Natural killer cell (primary cell): ENCODE results near the gene NAV3. TPM values are rescaled to one million over a fixed set of nuclear protein-coding genes. Genes with fewer than 3 reads are reported as not detected.

ENCODE experiments used
- ATAC-seq, 3 donors: fragments of 150-1000 bp in 2 of 3; fragments of 200-7000 bp in 1 of 3; cut with Tn5 transposase; 1 replicate in 1 of 3; 2 replicates in 2 of 3; pipeline ENCODE4 v1.10.0; 2021; ENCODE audit warnings: mild to moderate bottlenecking in 2 of 3, moderate library complexity in 2 of 3
- DNase-seq, 2 donors: peaks; one replicate each; pipeline versions ENCODE4 v3.0.0 to v3.0.0-alpha.2; 2013 to 2021; ENCODE audit warnings: mixed read lengths in 1 of 2
- H3K27ac ChIP-seq: one replicate; pipeline ENCODE4 v1.5.1; 2013; ENCODE audit warnings: mild to moderate bottlenecking, low read length
- H3K27me3 ChIP-seq: one replicate; pipeline ENCODE4 v1.6.1; 2013; ENCODE audit warnings: low read length; ENCODE audit not compliant: control insufficient read depth, insufficient read depth
- H3K36me3 ChIP-seq: one replicate; pipeline ENCODE4 v1.6.1; 2013; ENCODE audit warnings: low read length; ENCODE audit not compliant: control insufficient read depth, insufficient read depth
- H3K4me1 ChIP-seq: one replicate; pipeline ENCODE4 v1.6.1; 2013; ENCODE audit warnings: low read length; ENCODE audit not compliant: control insufficient read depth, insufficient read depth
- H3K4me3 ChIP-seq: one replicate; pipeline ENCODE4 v1.5.1; 2013; ENCODE audit warnings: low read length
- H3K9me3 ChIP-seq: one replicate; pipeline ENCODE4 v1.6.1; 2013; ENCODE audit warnings: low read length; ENCODE audit not compliant: control insufficient read depth, insufficient read depth
- H3K27ac Mint-ChIP-seq, 2 donors: one replicate each; pipeline ENCODE4 v1.8.0; 2022; ENCODE audit warnings: mild to moderate bottlenecking in 2 of 2, mixed read lengths in 2 of 2, moderate library complexity in 1 of 2
- H3K27me3 Mint-ChIP-seq, 2 donors: one replicate each; pipeline ENCODE4 v1.8.0; 2022; ENCODE audit warnings: low read depth in 2 of 2, mixed read lengths in 2 of 2
- H3K36me3 Mint-ChIP-seq: one replicate; pipeline ENCODE4 v1.8.0; 2022; ENCODE audit warnings: mixed read lengths
- H3K4me1 Mint-ChIP-seq, 2 donors: one replicate each; pipeline ENCODE4 v1.8.0; 2022; ENCODE audit warnings: mixed read lengths in 2 of 2
- H3K4me3 Mint-ChIP-seq: one replicate; pipeline ENCODE4 v1.8.0; 2022; ENCODE audit warnings: mild to moderate bottlenecking, moderate library complexity, mixed read lengths
- H3K9me3 Mint-ChIP-seq, 2 donors: one replicate each; pipeline ENCODE4 v1.8.0; 2022; ENCODE audit warnings: mixed read lengths in 2 of 2
- WGBS: methylation state at CpG from one replicate; pipeline ENCODE4 v1.1.7; 2013; ENCODE audit warnings: missing lambda C conversion rate; ENCODE audit not compliant: insufficient coverage; 5-methylcytosine and 5-hydroxymethylcytosine counted together
- intact Hi-C: fragments of 100-400 bp; cut with micrococcal nuclease; formaldehyde crosslinking; loops from one replicate; pipeline ENCODE4 v1.14.2; 2022
- total RNA-seq, 4 donors: library from RNA; stranded (reverse); fragments of 120-200 nt in 1 of 4; gene quantifications; one replicate each; pipeline versions ENCODE4 v1.2.3 to v1.2.4, GENCODE V29; 2013 to 2022
- TF ChIP-seq, protein P1 (sequence below): fragments of 200-600 bp; IDR thresholded peaks from one replicate; pipeline ENCODE4 v1.8.0; 2022; ENCODE audit warnings: antibody characterized with exemption

NAV3 gene
- total RNA-seq, 3 donors from 2014 or later (not counting 1 experiment from before 2014, with no cell fraction given), result not detected

GRCh38 chr12:77796775-77797174 lies 33.9 kb upstream of the NAV3 start:
- no peaks in the 10 kb centered on the region for H3K4me1 ChIP-seq
- WGBS, result no CpG with 5 or more reads among the region's 1 CpG
- no peak overlapping the region for H3K4me3 ChIP-seq
- no peak for DNase-seq
- H3K4me3 Mint-ChIP-seq, result no peak overlapping the region
- ATAC-seq, result no peak
- intact Hi-C loops, result no loop called here
- H3K27ac Mint-ChIP-seq, result no peak overlapping the region
- TF ChIP-seq, protein P1, sequence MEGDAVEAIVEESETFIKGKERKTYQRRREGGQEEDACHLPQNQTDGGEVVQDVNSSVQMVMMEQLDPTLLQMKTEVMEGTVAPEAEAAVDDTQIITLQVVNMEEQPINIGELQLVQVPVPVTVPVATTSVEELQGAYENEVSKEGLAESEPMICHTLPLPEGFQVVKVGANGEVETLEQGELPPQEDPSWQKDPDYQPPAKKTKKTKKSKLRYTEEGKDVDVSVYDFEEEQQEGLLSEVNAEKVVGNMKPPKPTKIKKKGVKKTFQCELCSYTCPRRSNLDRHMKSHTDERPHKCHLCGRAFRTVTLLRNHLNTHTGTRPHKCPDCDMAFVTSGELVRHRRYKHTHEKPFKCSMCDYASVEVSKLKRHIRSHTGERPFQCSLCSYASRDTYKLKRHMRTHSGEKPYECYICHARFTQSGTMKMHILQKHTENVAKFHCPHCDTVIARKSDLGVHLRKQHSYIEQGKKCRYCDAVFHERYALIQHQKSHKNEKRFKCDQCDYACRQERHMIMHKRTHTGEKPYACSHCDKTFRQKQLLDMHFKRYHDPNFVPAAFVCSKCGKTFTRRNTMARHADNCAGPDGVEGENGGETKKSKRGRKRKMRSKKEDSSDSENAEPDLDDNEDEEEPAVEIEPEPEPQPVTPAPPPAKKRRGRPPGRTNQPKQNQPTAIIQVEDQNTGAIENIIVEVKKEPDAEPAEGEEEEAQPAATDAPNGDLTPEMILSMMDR, result no peak
- H3K27me3 ChIP-seq, result no peaks in the 10 kb centered on the region
- no peaks in the 10 kb centered on the region for H3K36me3 Mint-ChIP-seq
- no peaks in the 10 kb centered on the region for H3K4me1 Mint-ChIP-seq
- no peak overlapping the region for H3K27ac ChIP-seq
- peaks cover 6 to 8% of the 10 kb centered on the region in 2 donors for H3K9me3 Mint-ChIP-seq
- H3K9me3 ChIP-seq, result peaks cover 3% of the 10 kb centered on the region
- no peaks in the 10 kb centered on the region for H3K27me3 Mint-ChIP-seq
- H3K36me3 ChIP-seq, result no peaks in the 10 kb centered on the region

DNA sequence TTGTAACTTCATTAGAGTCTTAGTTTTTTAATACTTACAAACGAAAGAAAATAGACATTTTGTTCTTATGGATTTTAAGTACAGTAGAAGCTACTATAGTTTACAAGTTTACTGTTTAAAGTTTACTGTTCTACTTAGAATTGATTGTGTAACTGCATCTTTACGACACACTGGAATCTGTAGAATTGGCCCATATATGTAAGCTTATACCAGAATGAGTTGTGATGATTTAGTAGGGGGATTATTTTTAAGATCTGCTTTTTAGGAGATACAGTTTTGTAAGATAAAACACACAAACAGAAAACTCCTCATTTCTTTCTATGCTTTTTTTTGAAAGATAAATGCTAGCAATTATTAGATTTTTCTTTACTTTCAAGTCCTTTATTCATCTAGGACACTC lies 30.2 kb upstream of the NAV3 start:
- Histone ChIP-seq H3K9me3 (no peaks in the 10 kb centered on the region), H3K4me3 (no peak overlapping the region), H3K4me1 (no peaks in the 10 kb centered on the region), H3K36me3 (no peaks in the 10 kb centered on the region), H3K27ac (no peak overlapping the region), H3K27me3 (no peaks in the 10 kb centered on the region)
- WGBS, result no CpG with 5 or more reads among the region's 2 CpGs
- H3K27ac Mint-ChIP-seq, result no peak overlapping the region
- no peak overlapping the region for H3K4me3 Mint-ChIP-seq
- H3K27me3 Mint-ChIP-seq, result no peaks in the 10 kb centered on the region
- no peaks in the 10 kb centered on the region for H3K4me1 Mint-ChIP-seq
- intact Hi-C loops, result no loop called here
- DNase-seq (no peak), ATAC-seq (no peak)
- H3K9me3 Mint-ChIP-seq, result peaks cover 4 to 12% of the 10 kb centered on the region in 2 donors
- no peaks in the 10 kb centered on the region for H3K36me3 Mint-ChIP-seq
- TF ChIP-seq, protein P1, result no peak

DNA sequence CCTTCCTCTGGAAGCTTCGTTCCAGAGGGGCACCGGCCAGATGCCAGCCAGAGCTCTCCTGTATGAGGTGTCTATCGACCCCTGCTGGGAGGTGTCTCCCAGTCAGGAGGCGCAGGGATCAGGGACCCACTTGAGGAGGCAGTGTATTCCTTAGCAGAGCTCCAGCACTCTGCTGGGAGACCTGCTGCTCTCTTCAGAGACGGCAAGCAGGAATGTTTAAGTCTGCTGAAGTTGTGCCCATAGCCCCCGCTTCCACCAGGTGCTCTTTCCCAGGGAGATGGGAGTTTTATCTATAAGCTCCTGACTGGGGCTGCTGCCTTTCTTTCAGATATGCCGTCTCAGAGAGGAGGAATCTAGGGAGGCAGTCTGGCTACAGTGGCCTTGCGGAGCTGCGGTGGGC lies 22.2 kb upstream of the NAV3 start:
- H3K36me3 ChIP-seq, result no peaks in the 10 kb centered on the region
- H3K4me3 ChIP-seq, result no peak overlapping the region
- Mint-ChIP-seq H3K4me1 (no peaks in the 10 kb centered on the region), H3K9me3 (peaks cover 25 to 28% of the 10 kb centered on the region in 2 donors), H3K36me3 (peaks cover 7% of the 10 kb centered on the region), H3K4me3 (no peak overlapping the region), H3K27ac (no peak overlapping the region), H3K27me3 (no peaks in the 10 kb centered on the region)
- TF ChIP-seq, protein P1, result no peak
- DNase-seq (no peak), ATAC-seq (no peak)
- WGBS, result 88% methylated on average over 9 of the region's 9 CpGs
- no peak overlapping the region for H3K27ac ChIP-seq
- H3K27me3 ChIP-seq, result no peaks in the 10 kb centered on the region
- intact Hi-C loops, result no loop called here
- H3K9me3 ChIP-seq, result no peaks in the 10 kb centered on the region
- no peaks in the 10 kb centered on the region for H3K4me1 ChIP-seq

DNA sequence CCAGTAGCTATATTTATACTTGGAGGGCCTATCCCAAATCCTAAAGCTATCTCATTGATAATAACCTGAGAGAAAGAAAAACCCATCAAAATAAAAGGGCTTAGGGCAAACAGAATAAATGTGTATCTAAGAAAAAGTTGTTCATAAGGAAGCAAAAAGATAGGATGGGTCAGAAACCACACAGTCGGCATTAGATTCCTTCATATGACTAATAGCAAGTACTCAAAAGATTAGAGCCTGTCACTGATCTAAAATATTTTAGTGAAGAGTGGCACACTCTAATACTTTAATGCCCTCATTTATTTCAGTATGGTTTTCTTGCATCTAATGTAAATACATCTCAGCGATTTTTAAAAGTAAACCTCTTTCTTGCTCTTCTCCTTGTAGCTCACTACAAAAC lies 17.1 kb upstream of the NAV3 start:
- Histone ChIP-seq H3K27ac (no peak overlapping the region), H3K9me3 (no peaks in the 10 kb centered on the region), H3K36me3 (no peaks in the 10 kb centered on the region), H3K27me3 (no peaks in the 10 kb centered on the region), H3K4me1 (no peaks in the 10 kb centered on the region), H3K4me3 (no peak overlapping the region)
- TF ChIP-seq, protein P1, result no peak
- WGBS, result 92% methylated on average over 2 of the region's 2 CpGs
- intact Hi-C loops, result no loop called here
- DNase-seq, result no peak
- Mint-ChIP-seq H3K27me3 (no peaks in the 10 kb centered on the region), H3K9me3 (peaks cover 0 to 6% of the 10 kb centered on the region in 2 donors), H3K27ac (no peak overlapping the region), H3K4me3 (no peak overlapping the region), H3K36me3 (no peaks in the 10 kb centered on the region), H3K4me1 (no peaks in the 10 kb centered on the region)
- no peak for ATAC-seq
